AG04449 (cell line): ENCODE data around the gene LSM11.

Source experiments
- CTCF ChIA-PET: fragments of 350-600 bp; formaldehyde crosslinking; extraction: SDS; loops from one replicate; lab custom pipeline; 2021; ENCODE audit warnings: antibody characterized with exemption; lab: Yijun Ruan, JAX
- POLR2A ChIA-PET: fragments of 400-600, 350-600 bp; formaldehyde crosslinking; extraction: SDS; loops from one replicate; lab custom pipeline; 2020; ENCODE audit warnings: antibody characterized with exemption, inconsistent platforms; lab: Yijun Ruan, JAX
- DNase-seq: peaks from one replicate; pipeline ENCODE4 v3.0.0-alpha.2; 2010; ENCODE audit warnings: low read depth, low spot score
- H3K4me3 ChIP-seq: 2 replicates; pipeline ENCODE4 v1.5.1; 2011; ENCODE audit warnings: low read depth, mild to moderate bottlenecking, control low read depth, low read length
- TF ChIP-seq, protein P1 (sequence below): IDR thresholded peaks from one replicate; pipeline ENCODE4 v1.5.1; 2011; ENCODE audit warnings: mild to moderate bottlenecking, moderate library complexity, low read length, control low read depth, inconsistent platforms; ENCODE audit not compliant: insufficient read depth; ENCODE audit errors: missing control alignments

Gene LSM11

DNA sequence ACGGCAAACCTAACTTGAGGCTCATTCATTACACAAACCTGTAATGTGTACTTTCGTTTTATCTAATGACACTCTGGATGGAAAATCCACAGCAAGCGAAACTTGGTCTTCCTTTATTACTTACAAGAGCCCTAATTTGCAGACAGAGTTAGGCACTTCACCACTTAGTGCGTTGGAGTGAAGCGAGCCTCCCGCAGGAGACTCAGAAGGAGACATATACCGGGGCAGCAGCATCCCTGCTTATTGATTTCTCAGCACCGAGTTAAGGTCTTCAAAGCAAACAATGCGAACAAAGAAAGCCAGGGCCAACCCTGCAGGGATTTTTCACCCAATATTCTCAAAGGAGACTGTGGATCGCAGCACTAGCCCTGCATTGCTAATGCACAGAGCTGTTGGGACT lies 28.6 kb downstream of the LSM11 start:
- no peak overlapping the region for H3K4me3 ChIP-seq
- ChIA-PET POLR2A (no interaction called here), CTCF (interaction anchor here (8.5 kb wide), 1 partner anchor 9 kb away, joined by 90 read pairs; no protein-coding TSS in a partner anchor)
- DNase-seq, result no peak
- TF ChIP-seq, protein P1, sequence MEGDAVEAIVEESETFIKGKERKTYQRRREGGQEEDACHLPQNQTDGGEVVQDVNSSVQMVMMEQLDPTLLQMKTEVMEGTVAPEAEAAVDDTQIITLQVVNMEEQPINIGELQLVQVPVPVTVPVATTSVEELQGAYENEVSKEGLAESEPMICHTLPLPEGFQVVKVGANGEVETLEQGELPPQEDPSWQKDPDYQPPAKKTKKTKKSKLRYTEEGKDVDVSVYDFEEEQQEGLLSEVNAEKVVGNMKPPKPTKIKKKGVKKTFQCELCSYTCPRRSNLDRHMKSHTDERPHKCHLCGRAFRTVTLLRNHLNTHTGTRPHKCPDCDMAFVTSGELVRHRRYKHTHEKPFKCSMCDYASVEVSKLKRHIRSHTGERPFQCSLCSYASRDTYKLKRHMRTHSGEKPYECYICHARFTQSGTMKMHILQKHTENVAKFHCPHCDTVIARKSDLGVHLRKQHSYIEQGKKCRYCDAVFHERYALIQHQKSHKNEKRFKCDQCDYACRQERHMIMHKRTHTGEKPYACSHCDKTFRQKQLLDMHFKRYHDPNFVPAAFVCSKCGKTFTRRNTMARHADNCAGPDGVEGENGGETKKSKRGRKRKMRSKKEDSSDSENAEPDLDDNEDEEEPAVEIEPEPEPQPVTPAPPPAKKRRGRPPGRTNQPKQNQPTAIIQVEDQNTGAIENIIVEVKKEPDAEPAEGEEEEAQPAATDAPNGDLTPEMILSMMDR, result no peak

DNA sequence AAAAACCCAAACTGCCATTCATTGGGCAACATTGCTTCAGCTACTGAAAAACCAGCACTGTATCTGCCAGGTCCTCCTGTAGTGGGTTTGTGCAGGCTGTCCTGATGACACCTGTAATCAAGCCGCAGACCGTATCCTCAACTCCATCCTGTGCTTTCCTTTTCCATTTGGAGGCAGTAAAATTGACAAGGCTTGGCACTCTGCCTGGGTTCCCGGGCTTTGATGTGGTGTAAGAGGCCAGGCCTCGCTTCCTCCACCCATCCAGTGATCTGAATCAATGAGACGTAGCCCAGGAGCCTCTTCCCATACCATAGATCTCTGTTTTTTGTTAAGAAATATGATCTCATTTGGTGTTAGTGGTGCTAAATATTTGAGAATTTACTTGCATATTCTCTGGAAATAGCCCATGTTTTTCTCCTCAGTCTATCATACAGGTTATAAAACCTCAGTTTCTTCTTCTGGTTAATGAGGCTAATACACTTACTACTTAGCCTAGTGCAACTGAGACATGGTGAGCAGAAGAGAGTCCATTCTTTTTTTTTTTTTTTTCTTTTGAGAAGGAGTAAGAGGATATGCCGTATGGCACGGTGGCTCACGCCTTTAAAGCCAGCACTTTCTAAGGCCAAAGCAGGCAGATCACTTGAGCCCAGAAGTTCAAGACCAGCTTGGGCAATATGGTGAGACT lies 34.8 kb downstream of the LSM11 start:
- ChIA-PET CTCF (interaction anchor here (2.1 kb wide), 1 partner anchor 16 kb away, joined by 8 read pairs; no protein-coding TSS in a partner anchor), POLR2A (no interaction called here)
- TF ChIP-seq, protein P1, result no peak
- DNase-seq, result no peak
- H3K4me3 ChIP-seq, result no peak overlapping the region

DNA sequence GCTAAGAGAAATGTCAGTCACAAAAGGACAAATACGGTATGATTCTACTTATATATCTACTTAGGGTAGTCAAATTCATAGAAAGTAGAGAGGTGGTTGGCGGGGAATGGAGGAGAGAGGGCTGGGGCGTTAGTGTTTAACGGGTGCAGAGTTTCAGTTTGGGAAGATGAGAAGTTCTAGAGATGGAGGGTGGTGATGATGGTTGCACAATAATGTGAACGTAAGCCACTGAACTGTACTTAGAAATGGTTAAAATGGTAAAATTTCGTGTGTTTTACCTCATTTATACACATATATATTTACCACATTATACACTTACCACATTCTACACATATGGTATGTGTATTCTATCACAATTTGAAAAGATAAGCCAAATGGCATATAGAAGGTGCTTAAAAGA lies 35.7 kb downstream of the LSM11 start:
- POLR2A ChIA-PET, result no interaction called here
- no peak overlapping the region for H3K4me3 ChIP-seq
- CTCF ChIA-PET, result interaction anchor here (2.1 kb wide), 1 partner anchor 17 kb away, joined by 8 read pairs; no protein-coding TSS in a partner anchor
- TF ChIP-seq, protein P1, result no peak
- DNase-seq, result no peak

DNA sequence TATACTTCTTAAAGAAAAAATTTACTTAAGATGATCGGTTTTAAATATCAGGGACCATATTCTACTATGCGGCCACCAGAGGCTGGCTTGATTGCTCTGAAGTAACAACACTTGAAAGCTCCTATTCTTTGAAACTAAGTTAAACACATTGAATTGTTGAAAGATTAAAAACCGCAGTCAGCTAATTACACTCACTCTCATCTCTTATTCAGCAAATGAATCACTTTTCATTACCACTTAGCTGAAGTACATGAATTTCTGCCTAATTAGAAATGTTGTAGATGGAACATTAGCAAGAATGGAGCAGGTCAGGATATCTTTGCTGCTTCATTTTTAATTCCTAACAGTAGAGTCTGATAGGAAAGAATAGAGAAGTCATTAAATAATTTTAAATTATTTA lies 42.3 kb downstream of the LSM11 start:
- DNase-seq, result no peak
- TF ChIP-seq, protein P1, result no peak
- no peak overlapping the region for H3K4me3 ChIP-seq
- CTCF ChIA-PET, result interaction anchor here (1.5 kb wide), 1 partner anchor 24 kb away, joined by 3 read pairs; no protein-coding TSS in a partner anchor
- POLR2A ChIA-PET, result no interaction called here

DNA sequence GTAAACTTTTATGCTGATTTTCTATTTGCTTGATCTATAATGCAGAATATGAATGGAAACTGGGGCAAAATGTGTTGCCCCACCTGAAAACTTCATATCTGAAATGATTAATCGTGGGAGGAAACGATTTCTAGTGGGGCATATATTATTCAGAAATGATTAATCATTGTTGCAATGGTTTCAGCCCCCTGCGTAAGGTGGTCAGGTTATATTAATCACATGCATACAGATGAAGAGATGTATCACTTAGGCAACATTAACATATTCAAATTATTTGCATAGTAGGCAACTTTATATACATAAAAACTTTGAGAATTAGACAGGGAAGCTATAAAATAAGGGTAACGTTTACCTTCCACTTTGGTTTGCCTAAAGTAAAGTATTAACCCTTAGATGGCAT lies 49.8 kb downstream of the LSM11 start:
- H3K4me3 ChIP-seq, result no peak overlapping the region
- TF ChIP-seq, protein P1, result no peak
- ChIA-PET CTCF (interaction anchor here (0.7 to 2.2 kb wide), 4 partner anchors 32 to 1339 kb away, joined by 3 to 11 read pairs (median 4); no protein-coding TSS in a partner anchor), POLR2A (interaction anchor here (0.6 kb wide), 1 partner anchor 1325 kb away, joined by 3 read pairs; no protein-coding TSS in a partner anchor)
- no peak for DNase-seq

DNA sequence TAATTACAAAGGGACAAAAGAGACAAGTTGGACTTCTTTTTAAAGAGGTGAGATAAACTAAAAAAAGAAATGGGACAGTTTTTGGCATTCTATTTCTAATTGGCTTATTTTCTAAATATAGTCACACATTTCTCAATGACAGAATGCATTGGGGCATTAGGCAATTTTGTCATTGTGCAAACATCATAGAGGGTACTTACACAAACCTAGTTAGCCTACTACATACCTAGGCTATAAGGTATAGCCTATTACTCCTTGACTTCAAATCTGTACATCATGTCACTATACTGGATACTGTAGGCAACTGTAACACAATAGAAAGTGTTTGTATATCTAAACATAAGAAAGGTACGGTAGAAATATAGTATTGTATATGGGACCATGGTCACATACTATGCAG lies 56.1 kb downstream of the LSM11 start:
- ChIA-PET CTCF (interaction anchor here (2.2 kb wide), 1 partner anchor 18 kb away, joined by 6 read pairs; no protein-coding TSS in a partner anchor), POLR2A (no interaction called here)
- TF ChIP-seq, protein P1, result no peak
- H3K4me3 ChIP-seq, result no peak overlapping the region
- no peak for DNase-seq
